Measurements from ENCODE around the gene RPAP2. TPM values are rescaled to one million over a fixed set of nuclear protein-coding genes. Genes with fewer than 3 reads are reported as not detected.
A peak's percentile ranks its signal among the peaks of the same experiment; 100 is the strongest.

RPAP2 gene
- total RNA-seq, 2 experiments from 2014 or later: 8.6 to 21.9 TPM

DNA sequence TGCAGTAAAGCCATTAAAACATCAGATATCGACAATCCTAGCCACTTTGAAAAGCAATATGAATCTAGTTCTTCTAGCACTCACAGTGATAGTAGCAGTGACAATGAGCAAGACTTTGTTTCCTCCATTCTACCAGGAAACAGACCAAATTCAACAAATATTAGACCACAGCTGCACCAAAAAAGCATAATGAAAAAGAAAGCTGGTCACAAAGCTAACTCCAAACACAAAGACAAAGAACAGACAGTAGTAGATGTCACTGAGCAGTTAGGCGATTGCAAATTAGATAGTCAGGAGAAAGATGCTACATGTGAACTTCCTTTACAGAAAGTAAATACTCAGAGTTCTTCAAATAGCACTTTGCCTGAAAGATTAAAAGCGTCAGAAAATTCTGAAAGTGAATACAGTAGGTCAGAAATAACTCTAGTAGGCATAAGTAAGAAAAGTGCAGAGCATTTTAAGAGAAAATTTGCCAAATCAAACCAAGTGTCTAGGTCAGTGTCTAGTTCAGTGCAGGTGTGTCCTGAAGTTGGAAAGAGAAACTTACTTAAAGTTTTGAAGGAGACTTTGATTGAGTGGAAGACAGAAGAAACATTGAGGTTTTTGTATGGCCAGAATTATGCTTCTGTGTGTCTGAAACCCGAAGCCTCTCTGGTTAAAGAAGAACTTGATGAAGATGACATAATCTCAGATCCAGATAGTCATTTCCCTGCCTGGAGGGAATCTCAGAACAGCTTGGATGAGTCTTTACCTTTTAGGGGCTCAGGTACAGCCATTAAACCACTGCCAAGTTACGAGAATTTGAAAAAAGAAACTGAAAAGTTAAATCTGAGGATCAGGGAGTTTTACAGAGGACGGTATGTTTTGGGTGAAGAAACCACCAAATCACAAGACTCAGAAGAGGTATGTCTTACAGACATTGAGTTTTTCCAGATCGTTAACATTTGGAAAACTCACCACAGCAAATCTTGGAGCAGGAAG, 24.9 kb downstream of the RPAP2 start:
- Histone ChIP-seq H3K79me2 (ENCODE audit: insufficient read depth, low read depth, low read length) (no peaks in the 10 kb centered on the region), H3K9me3 (ENCODE audit: low read length) (peaks cover 12% of the 10 kb centered on the region; the same call in 1 of the 2 replicates), H3K36me3 (ENCODE audit: insufficient read depth, low read length) (peaks cover 50% of the 10 kb centered on the region), H3K4me2 (ENCODE audit: low read length) (no peak overlapping the region), H2AFZ (ENCODE audit: low read length) (no peak overlapping the region), H3K27ac (ENCODE audit: low read depth, low read length, poor library complexity, severe bottlenecking) (no peak overlapping the region), H3K9me2 (ENCODE audit: insufficient read depth, low read length) (no peaks in the 10 kb centered on the region), H3K4me1 (ENCODE audit: insufficient read depth, low read length, poor library complexity, severe bottlenecking) (no peaks in the 10 kb centered on the region), H3K4me3 (ENCODE audit: low read depth, low read length, poor library complexity, severe bottlenecking) (no peak overlapping the region), H4K20me1 (ENCODE audit: insufficient read depth, low read length) (no peaks in the 10 kb centered on the region)
- intact Hi-C loops (cut with micrococcal nuclease; ENCODE audit: unreplicated experiment): no loop called here
- ChIA-PET POLR2A (no interaction called here), CTCF (ENCODE audit: unreplicated experiment) (no interaction called here)
- BruUV-seq (replicated peaks): TSS peak; percentile 47
- TF ChIP-seq, protein P1, sequence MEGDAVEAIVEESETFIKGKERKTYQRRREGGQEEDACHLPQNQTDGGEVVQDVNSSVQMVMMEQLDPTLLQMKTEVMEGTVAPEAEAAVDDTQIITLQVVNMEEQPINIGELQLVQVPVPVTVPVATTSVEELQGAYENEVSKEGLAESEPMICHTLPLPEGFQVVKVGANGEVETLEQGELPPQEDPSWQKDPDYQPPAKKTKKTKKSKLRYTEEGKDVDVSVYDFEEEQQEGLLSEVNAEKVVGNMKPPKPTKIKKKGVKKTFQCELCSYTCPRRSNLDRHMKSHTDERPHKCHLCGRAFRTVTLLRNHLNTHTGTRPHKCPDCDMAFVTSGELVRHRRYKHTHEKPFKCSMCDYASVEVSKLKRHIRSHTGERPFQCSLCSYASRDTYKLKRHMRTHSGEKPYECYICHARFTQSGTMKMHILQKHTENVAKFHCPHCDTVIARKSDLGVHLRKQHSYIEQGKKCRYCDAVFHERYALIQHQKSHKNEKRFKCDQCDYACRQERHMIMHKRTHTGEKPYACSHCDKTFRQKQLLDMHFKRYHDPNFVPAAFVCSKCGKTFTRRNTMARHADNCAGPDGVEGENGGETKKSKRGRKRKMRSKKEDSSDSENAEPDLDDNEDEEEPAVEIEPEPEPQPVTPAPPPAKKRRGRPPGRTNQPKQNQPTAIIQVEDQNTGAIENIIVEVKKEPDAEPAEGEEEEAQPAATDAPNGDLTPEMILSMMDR (conservative IDR thresholded peaks at IDR 0.05; ENCODE audit: low read length): no peak
- no peak for TF ChIP-seq EZH2phosphoT487 (IDR thresholded peaks at IDR 0.05; ENCODE audit: borderline replicate concordance, low read depth, low read length)
- no peak for DNase-seq (ENCODE audit: low spot score)

DNA sequence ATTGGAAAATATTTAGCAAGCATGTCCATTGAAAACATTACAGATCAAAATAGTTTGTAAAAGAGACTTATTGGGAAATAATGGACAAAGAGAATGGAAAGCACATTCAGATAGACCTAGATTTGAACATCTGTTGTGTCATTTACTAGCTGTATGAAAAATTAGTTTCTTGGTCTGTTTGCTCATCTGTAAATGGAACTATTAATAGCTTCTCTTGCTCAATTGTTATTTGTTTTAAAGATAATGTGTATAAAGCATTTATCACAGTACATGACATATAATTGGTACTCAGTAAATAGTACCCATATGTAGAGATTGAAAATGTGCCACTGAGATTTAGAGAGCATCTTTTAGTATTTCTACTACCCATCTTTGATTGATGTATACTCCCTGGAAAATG, 25.9 kb downstream of the RPAP2 start:
- no peak for TF ChIP-seq EZH2phosphoT487 (IDR thresholded peaks at IDR 0.05; ENCODE audit: borderline replicate concordance, low read depth, low read length)
- TF ChIP-seq, protein P1 (conservative IDR thresholded peaks at IDR 0.05; ENCODE audit: low read length): no peak
- Histone ChIP-seq H4K20me1 (ENCODE audit: insufficient read depth, low read length) (no peaks in the 10 kb centered on the region), H3K27ac (ENCODE audit: low read depth, low read length, poor library complexity, severe bottlenecking) (no peak overlapping the region), H2AFZ (ENCODE audit: low read length) (no peak overlapping the region), H3K36me3 (ENCODE audit: insufficient read depth, low read length) (peaks cover 55% of the 10 kb centered on the region), H3K4me2 (ENCODE audit: low read length) (no peak overlapping the region), H3K9me2 (ENCODE audit: insufficient read depth, low read length) (no peaks in the 10 kb centered on the region), H3K4me3 (ENCODE audit: low read depth, low read length, poor library complexity, severe bottlenecking) (no peak overlapping the region), H3K79me2 (ENCODE audit: insufficient read depth, low read depth, low read length) (no peaks in the 10 kb centered on the region), H3K4me1 (ENCODE audit: insufficient read depth, low read length, poor library complexity, severe bottlenecking) (no peaks in the 10 kb centered on the region), H3K9me3 (ENCODE audit: low read length) (peaks cover 12% of the 10 kb centered on the region; the same call in 1 of the 2 replicates)
- BruUV-seq (replicated peaks): no TSS peak
- ChIA-PET POLR2A (interaction anchor here (0.6 kb wide), 1 partner anchor 33 kb away, joined by 3 read pairs; no protein-coding TSS in a partner anchor), CTCF (ENCODE audit: unreplicated experiment) (no interaction called here)
- intact Hi-C loops (cut with micrococcal nuclease; ENCODE audit: unreplicated experiment): no loop called here
- DNase-seq (ENCODE audit: low spot score): no peak

DNA sequence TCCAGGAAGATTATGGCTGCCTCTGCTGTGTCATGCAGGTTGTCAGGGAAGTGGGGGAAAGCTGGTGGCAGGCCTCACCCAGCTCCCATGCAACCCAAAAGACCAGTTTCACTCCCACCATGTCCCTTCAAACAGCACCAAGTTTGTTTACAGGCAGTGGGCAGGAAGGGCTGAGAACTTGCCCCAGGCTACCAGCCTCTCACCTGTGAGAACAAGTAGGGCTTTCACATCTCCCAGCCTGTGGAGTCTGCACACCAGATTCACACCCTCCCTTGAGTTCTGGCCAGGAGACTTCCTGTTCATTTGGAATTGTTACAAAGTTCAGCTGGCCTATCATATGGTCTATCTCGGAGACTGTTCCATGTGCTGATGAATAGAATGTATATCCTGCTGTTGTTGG, 27.8 kb downstream of the RPAP2 start:
- intact Hi-C loops (cut with micrococcal nuclease; ENCODE audit: unreplicated experiment): no loop called here
- H3K4me3 ChIP-seq (ENCODE audit: low read depth, low read length, poor library complexity, severe bottlenecking): no peak overlapping the region
- peaks cover 12% of the 10 kb centered on the region; the same call in 1 of the 2 replicates for H3K9me3 ChIP-seq (ENCODE audit: low read length)
- H2AFZ ChIP-seq (ENCODE audit: low read length): no peak overlapping the region
- no peak overlapping the region for H3K27ac ChIP-seq (ENCODE audit: low read depth, low read length, poor library complexity, severe bottlenecking)
- H3K36me3 ChIP-seq (ENCODE audit: insufficient read depth, low read length): peaks cover 51% of the 10 kb centered on the region
- no peak overlapping the region for H3K4me2 ChIP-seq (ENCODE audit: low read length)
- TF ChIP-seq, protein P1 (conservative IDR thresholded peaks at IDR 0.05; ENCODE audit: low read length): no peak
- TF ChIP-seq EZH2phosphoT487 (IDR thresholded peaks at IDR 0.05; ENCODE audit: borderline replicate concordance, low read depth, low read length): no peak
- CTCF ChIA-PET (ENCODE audit: unreplicated experiment): no interaction called here
- BruUV-seq (replicated peaks): no TSS peak
- POLR2A ChIA-PET: no interaction called here
- H3K9me2 ChIP-seq (ENCODE audit: insufficient read depth, low read length): no peaks in the 10 kb centered on the region
- H3K4me1 ChIP-seq (ENCODE audit: insufficient read depth, low read length, poor library complexity, severe bottlenecking): no peaks in the 10 kb centered on the region
- H4K20me1 ChIP-seq (ENCODE audit: insufficient read depth, low read length): no peaks in the 10 kb centered on the region
- no peaks in the 10 kb centered on the region for H3K79me2 ChIP-seq (ENCODE audit: insufficient read depth, low read depth, low read length)
- DNase-seq (ENCODE audit: low spot score): no peak
